ENCODE data around the gene ADK.

- TF ChIP-seq CTCF (conservative IDR thresholded peaks at IDR 0.05) (no peak), ZFX (IDR thresholded peaks at IDR 0.05) (no peak)
These were observed 46.5 kb upstream of the ADK start for GRCh38 chr10:74104480-74104879.
